PC-3 (cell line): ENCODE results near the gene KCNT1. TPM values are rescaled to one million over a fixed set of nuclear protein-coding genes. Genes with fewer than 3 reads are reported as not detected.

Experiments
- ATAC-seq: fragments of 200-7000 bp; cut with Tn5 transposase; 2 replicates; pipeline ENCODE4 v1.9.1; 2020; ENCODE audit warnings: mild to moderate bottlenecking, moderate library complexity
- BruUV-seq: library from RNA; stranded (reverse); fragments of 400-500 nt; replicated peaks from 2 replicates; lab custom pipeline; 2021; lab: Mats Ljungman, UMichigan
- CTCF ChIA-PET: fragments of 300-600 bp; sonication (Branson Sonifier 250); formaldehyde crosslinking; loops from one replicate; lab custom pipeline; 2022; ENCODE audit warnings: antibody characterized with exemption; lab: Charles Lee
- POLR2A ChIA-PET: fragments of 300-600 bp; sonication (Branson Sonifier 250); formaldehyde crosslinking; loops from one replicate; lab custom pipeline; 2022; ENCODE audit warnings: antibody characterized with exemption; ENCODE audit not compliant: unreplicated experiment; lab: Charles Lee
- DNase-seq: peaks from one replicate; pipeline ENCODE4 v3.0.0-alpha.2; 2015
- H2AFZ ChIP-seq: fragments of 300-600 bp; sonication (generic); 2 replicates; pipeline ENCODE4 v1.6.0; 2016; ENCODE audit warnings: antibody characterized with exemption, low read length
- H3F3A ChIP-seq: fragments of 300-600 bp; sonication (generic); one replicate; pipeline ENCODE4 v1.6.0; 2017; ENCODE audit warnings: antibody characterized with exemption, low read length, control low read depth, mild to moderate bottlenecking; ENCODE audit not compliant: unreplicated experiment
- H3K27ac ChIP-seq: fragments of 300-600 bp; sonication (generic); 2 replicates; pipeline ENCODE4 v1.5.1; 2016; ENCODE audit warnings: mild to moderate bottlenecking, low read length
- H3K27me3 ChIP-seq: fragments of 300-600 bp; sonication (generic); 2 replicates; pipeline ENCODE4 v1.6.1; 2016; ENCODE audit warnings: low read length, mixed read lengths
- H3K36me3 ChIP-seq: fragments of 300-600 bp; sonication (generic); 2 replicates; pipeline ENCODE4 v1.6.1; 2016; ENCODE audit warnings: low read depth, mixed run types, low read length, mixed read lengths
- H3K4me1 ChIP-seq: fragments of 300-600 bp; sonication (generic); 2 replicates; pipeline ENCODE4 v1.5.1; 2016; ENCODE audit warnings: low read length; ENCODE audit not compliant: insufficient read depth
- H3K4me2 ChIP-seq: fragments of 300-600 bp; sonication (generic); 2 replicates; pipeline ENCODE4 v1.6.0; 2016; ENCODE audit warnings: low read length
- H3K4me3 ChIP-seq: fragments of 300-600 bp; sonication (generic); 2 replicates; pipeline ENCODE4 v1.5.1; 2016; ENCODE audit warnings: mild to moderate bottlenecking, low read length, mixed read lengths
- H3K79me2 ChIP-seq: fragments of 300-600 bp; sonication (generic); 2 replicates; pipeline ENCODE4 v1.6.1; 2017; ENCODE audit warnings: low read length, mixed read lengths
- H3K9ac ChIP-seq: fragments of 300-600 bp; sonication (generic); 2 replicates; pipeline ENCODE4 v1.6.0; 2016; ENCODE audit warnings: mild to moderate bottlenecking, low read length
- H3K9me2 ChIP-seq: fragments of 300-600 bp; sonication (generic); replicated peaks from 2 replicates; pipeline ENCODE4 v1.6.1; 2016; ENCODE audit warnings: mixed run types, low read length, mixed read lengths
- H3K9me3 ChIP-seq: fragments of 300-600 bp; sonication (generic); 2 replicates; pipeline ENCODE4 v1.6.1; 2016; ENCODE audit warnings: low read length, mixed read lengths
- H4K20me1 ChIP-seq: fragments of 300-600 bp; sonication (generic); 2 replicates; pipeline ENCODE4 v1.6.1; 2016; ENCODE audit warnings: low read length, mixed read lengths
- EZH2 ChIP-seq: fragments of 300-600 bp; sonication (generic); IDR thresholded peaks from one replicate; pipeline ENCODE4 v1.6.1; 2017; ENCODE audit warnings: antibody characterized with exemption, mild to moderate bottlenecking, low read length; ENCODE audit not compliant: unreplicated experiment
- EZH2phosphoT487 ChIP-seq: fragments of 300-600 bp; sonication (generic); IDR thresholded peaks from 2 replicates; pipeline ENCODE4 v1.6.1; 2018; ENCODE audit warnings: mild to moderate bottlenecking, antibody characterized with exemption, low read length, borderline replicate concordance
- intact Hi-C: fragments of 100-400 bp; cut with micrococcal nuclease; formaldehyde crosslinking; loops from 2 replicates; pipeline ENCODE4 v1.9.0; 2023
- total RNA-seq: library from RNA; depleted of rRNA; stranded (reverse); fragments of >200 nt; gene quantifications from 2 replicates; pipeline ENCODE4 v1.2.3, GENCODE V29; 2014
- TF ChIP-seq, protein P1 (sequence below): fragments of 300-600 bp; sonication (generic); conservative IDR thresholded peaks from 2 replicates; pipeline ENCODE4 v1.5.1; 2017; ENCODE audit warnings: antibody characterized with exemption, low read depth, mild to moderate bottlenecking, low read length

Gene KCNT1
- total RNA-seq, 1 experiment from 2014 or later, result not detected

DNA sequence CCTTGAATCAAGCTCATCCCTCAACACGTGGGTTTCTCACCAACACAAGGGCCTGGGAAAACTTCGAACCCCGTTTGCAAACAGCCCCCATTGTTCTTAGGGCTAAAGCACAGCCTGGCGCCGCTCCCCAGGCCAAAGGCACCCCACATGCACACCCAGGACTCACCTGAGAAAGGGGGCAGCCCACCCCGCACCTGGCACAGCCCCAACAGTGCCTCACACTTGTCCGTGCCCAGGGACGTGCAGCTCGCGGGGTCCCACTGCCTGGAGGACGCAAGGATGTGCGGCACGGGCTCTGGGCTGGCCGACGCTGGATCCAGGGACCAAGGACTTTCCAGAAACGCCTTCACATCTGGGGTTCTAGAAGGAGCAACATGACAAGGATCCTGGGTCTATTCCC, 5.5 kb upstream of the KCNT1 start:
- no peak overlapping the region for H3K9ac ChIP-seq
- H3K4me2 ChIP-seq, result no peak overlapping the region
- H4K20me1 ChIP-seq, result no peaks in the 10 kb centered on the region
- no peak overlapping the region for H3K27ac ChIP-seq
- no peaks in the 10 kb centered on the region for H3K9me3 ChIP-seq
- H3K4me1 ChIP-seq, result no peaks in the 10 kb centered on the region
- no peaks in the 10 kb centered on the region for H3K36me3 ChIP-seq
- POLR2A ChIA-PET, result no interaction called here
- H3K27me3 ChIP-seq, result no peaks in the 10 kb centered on the region
- no peak overlapping the region for H3K4me3 ChIP-seq
- H3K79me2 ChIP-seq, result no peaks in the 10 kb centered on the region
- H2AFZ ChIP-seq, result no peak overlapping the region
- TF ChIP-seq EZH2phosphoT487 (no peak), EZH2 (no peak)
- TF ChIP-seq, protein P1, sequence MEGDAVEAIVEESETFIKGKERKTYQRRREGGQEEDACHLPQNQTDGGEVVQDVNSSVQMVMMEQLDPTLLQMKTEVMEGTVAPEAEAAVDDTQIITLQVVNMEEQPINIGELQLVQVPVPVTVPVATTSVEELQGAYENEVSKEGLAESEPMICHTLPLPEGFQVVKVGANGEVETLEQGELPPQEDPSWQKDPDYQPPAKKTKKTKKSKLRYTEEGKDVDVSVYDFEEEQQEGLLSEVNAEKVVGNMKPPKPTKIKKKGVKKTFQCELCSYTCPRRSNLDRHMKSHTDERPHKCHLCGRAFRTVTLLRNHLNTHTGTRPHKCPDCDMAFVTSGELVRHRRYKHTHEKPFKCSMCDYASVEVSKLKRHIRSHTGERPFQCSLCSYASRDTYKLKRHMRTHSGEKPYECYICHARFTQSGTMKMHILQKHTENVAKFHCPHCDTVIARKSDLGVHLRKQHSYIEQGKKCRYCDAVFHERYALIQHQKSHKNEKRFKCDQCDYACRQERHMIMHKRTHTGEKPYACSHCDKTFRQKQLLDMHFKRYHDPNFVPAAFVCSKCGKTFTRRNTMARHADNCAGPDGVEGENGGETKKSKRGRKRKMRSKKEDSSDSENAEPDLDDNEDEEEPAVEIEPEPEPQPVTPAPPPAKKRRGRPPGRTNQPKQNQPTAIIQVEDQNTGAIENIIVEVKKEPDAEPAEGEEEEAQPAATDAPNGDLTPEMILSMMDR, result no peak
- H3F3A ChIP-seq, result no peaks in the 10 kb centered on the region
- CTCF ChIA-PET, result no interaction called here
- ATAC-seq, result no peak
- no TSS peak for BruUV-seq
- no peak for DNase-seq
- no peaks in the 10 kb centered on the region for H3K9me2 ChIP-seq
- intact Hi-C loops, result no loop called here

DNA sequence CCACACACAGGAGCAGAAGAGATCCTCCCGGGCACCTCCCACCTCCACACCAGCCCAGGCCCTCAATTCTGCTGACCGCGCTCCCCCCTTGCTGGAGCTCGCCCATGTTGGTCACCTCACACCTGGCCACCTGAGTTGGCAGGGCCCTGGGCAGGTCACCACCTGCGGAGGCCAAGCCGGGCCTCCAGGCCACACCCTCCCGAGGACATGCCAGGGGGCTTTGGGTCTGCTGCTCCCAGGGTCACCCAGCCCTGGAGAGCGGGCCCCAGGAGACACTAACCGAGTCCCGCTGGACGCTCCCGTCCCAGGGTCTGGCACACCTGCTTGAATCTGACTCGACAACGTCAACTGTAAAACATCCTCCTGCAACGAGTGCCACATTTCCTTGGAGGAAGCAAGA, 4.8 kb upstream of the KCNT1 start:
- no peak overlapping the region for H2AFZ ChIP-seq
- no peak overlapping the region for H3K9ac ChIP-seq
- intact Hi-C loops, result no loop called here
- H3K79me2 ChIP-seq, result no peaks in the 10 kb centered on the region
- no peaks in the 10 kb centered on the region for H3K9me3 ChIP-seq
- no peak for DNase-seq
- H3K4me2 ChIP-seq, result no peak overlapping the region
- TF ChIP-seq EZH2 (no peak), EZH2phosphoT487 (no peak)
- H3K4me3 ChIP-seq, result no peak overlapping the region
- H3K36me3 ChIP-seq, result no peaks in the 10 kb centered on the region
- ChIA-PET CTCF (no interaction called here), POLR2A (no interaction called here)
- H3K27ac ChIP-seq, result no peak overlapping the region
- H3K9me2 ChIP-seq, result no peaks in the 10 kb centered on the region
- H3K27me3 ChIP-seq, result 0 out of 2 replicates have a peak, but pooled peaks cover under 1% of the 10 kb centered on the region
- BruUV-seq, result no TSS peak
- no peak for ATAC-seq
- H3K4me1 ChIP-seq, result no peaks in the 10 kb centered on the region
- no peaks in the 10 kb centered on the region for H4K20me1 ChIP-seq
- H3F3A ChIP-seq, result no peaks in the 10 kb centered on the region

DNA sequence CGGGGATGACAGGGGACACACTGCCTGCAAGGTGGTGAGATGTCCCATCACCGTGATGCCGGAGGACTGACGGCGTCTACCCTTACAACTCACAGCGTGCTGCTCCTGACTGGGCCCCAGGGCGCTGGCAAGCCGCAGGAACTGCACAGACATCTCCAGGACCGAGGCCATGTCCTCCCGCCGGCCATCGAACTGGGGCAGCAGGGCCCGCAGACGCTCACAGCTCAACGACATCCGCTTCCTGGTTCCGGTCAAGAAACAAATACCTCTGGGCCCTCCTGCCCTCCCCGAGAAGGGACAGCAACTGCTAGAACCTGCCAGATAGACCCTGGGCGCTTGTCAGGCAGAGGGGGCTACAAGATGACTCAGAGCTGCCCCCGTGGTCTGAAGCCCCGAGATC, 3.7 kb upstream of the KCNT1 start:
- no TSS peak for BruUV-seq

More for the DNA sequence above, 3.7 kb upstream of the KCNT1 start:
- Histone ChIP-seq H3K9ac (no peak overlapping the region), H2AFZ (no peak overlapping the region), H3K27ac (no peak overlapping the region), H3K79me2 (no peaks in the 10 kb centered on the region), H3F3A (no peaks in the 10 kb centered on the region), H3K36me3 (no peaks in the 10 kb centered on the region), H3K27me3 (peaks cover 3% of the 10 kb centered on the region; the same call in 1 of the 2 replicates), H3K4me3 (no peak overlapping the region), H3K9me2 (no peaks in the 10 kb centered on the region), H3K4me1 (no peaks in the 10 kb centered on the region), H4K20me1 (no peaks in the 10 kb centered on the region), H3K9me3 (no peaks in the 10 kb centered on the region), H3K4me2 (no peak overlapping the region)
- CTCF ChIA-PET, result no interaction called here
- DNase-seq (no peak), ATAC-seq (no peak)
- intact Hi-C loops, result no loop called here
- TF ChIP-seq, protein P1, result no peak
- TF ChIP-seq EZH2phosphoT487, result no peak
- TF ChIP-seq EZH2, result no peak
- POLR2A ChIA-PET, result no interaction called here
